Measurements from ENCODE around the gene HOXA13.
A peak's percentile ranks its signal among the peaks of the same experiment; 100 is the strongest.

The HOXA13 gene

DNA sequence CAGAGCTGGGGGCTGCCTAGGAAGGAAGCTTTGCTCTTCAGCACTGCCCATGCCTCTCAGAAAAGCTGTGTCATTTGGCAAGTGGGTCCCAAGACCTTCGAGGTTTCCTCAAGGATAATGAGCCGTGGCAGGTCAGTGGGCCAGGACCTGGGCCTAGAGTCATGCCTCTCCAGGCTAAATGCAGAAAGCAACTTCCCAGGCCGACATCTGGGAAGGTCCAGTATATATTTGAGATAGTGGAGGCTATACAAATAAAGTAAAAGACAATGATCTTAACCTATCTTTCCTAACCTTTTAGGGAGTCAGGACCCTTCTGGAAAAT, 23.4 kb downstream of the HOXA13 start (continued):
- TF ChIP-seq ZNF239 (tag by site-specific recombination; IDR thresholded peaks at IDR 0.05) (no peak), ZNF777 (tag by site-specific recombination; IDR thresholded peaks at IDR 0.05; ENCODE audit: borderline replicate concordance) (no peak), HOXC10 (CRISPR knock-in tag; IDR thresholded peaks at IDR 0.05) (no peak), WT1 (tag by site-specific recombination; IDR thresholded peaks at IDR 0.05) (no peak)
- TF ChIP-seq, protein P1, sequence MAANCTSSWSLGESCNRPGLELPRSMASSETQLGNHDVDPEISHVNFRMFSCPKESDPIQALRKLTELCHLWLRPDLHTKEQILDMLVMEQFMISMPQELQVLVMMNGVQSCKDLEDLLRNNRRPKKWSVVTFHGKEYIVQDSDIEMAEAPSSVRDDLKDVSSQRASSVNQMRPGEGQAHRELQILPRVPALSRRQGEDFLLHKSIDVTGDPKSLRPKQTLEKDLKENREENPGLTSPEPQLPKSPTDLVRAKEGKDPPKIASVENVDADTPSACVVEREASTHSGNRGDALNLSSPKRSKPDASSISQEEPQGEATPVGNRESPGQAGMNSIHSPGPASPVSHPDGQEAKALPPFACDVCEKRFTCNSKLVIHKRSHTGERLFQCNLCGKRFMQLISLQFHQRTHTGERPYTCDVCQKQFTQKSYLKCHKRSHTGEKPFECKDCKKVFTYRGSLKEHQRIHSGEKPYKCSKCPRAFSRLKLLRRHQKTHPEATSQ (tag by site-specific recombination; IDR thresholded peaks at IDR 0.05), result no peak
- TF ChIP-seq, protein P2, sequence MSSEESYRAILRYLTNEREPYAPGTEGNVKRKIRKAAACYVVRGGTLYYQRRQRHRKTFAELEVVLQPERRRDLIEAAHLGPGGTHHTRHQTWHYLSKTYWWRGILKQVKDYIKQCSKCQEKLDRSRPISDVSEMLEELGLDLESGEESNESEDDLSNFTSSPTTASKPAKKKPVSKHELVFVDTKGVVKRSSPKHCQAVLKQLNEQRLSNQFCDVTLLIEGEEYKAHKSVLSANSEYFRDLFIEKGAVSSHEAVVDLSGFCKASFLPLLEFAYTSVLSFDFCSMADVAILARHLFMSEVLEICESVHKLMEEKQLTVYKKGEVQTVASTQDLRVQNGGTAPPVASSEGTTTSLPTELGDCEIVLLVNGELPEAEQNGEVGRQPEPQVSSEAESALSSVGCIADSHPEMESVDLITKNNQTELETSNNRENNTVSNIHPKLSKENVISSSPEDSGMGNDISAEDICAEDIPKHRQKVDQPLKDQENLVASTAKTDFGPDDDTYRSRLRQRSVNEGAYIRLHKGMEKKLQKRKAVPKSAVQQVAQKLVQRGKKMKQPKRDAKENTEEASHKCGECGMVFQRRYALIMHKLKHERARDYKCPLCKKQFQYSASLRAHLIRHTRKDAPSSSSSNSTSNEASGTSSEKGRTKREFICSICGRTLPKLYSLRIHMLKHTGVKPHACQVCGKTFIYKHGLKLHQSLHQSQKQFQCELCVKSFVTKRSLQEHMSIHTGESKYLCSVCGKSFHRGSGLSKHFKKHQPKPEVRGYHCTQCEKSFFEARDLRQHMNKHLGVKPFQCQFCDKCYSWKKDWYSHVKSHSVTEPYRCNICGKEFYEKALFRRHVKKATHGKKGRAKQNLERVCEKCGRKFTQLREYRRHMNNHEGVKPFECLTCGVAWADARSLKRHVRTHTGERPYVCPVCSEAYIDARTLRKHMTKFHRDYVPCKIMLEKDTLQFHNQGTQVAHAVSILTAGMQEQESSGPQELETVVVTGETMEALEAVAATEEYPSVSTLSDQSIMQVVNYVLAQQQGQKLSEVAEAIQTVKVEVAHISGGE (tag by site-specific recombination; conservative IDR thresholded peaks at IDR 0.05; ENCODE audit: low read depth), result no peak
- TF ChIP-seq, protein P3, sequence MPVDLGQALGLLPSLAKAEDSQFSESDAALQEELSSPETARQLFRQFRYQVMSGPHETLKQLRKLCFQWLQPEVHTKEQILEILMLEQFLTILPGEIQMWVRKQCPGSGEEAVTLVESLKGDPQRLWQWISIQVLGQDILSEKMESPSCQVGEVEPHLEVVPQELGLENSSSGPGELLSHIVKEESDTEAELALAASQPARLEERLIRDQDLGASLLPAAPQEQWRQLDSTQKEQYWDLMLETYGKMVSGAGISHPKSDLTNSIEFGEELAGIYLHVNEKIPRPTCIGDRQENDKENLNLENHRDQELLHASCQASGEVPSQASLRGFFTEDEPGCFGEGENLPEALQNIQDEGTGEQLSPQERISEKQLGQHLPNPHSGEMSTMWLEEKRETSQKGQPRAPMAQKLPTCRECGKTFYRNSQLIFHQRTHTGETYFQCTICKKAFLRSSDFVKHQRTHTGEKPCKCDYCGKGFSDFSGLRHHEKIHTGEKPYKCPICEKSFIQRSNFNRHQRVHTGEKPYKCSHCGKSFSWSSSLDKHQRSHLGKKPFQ (tag by site-specific recombination; IDR thresholded peaks at IDR 0.05), result no peak

DNA sequence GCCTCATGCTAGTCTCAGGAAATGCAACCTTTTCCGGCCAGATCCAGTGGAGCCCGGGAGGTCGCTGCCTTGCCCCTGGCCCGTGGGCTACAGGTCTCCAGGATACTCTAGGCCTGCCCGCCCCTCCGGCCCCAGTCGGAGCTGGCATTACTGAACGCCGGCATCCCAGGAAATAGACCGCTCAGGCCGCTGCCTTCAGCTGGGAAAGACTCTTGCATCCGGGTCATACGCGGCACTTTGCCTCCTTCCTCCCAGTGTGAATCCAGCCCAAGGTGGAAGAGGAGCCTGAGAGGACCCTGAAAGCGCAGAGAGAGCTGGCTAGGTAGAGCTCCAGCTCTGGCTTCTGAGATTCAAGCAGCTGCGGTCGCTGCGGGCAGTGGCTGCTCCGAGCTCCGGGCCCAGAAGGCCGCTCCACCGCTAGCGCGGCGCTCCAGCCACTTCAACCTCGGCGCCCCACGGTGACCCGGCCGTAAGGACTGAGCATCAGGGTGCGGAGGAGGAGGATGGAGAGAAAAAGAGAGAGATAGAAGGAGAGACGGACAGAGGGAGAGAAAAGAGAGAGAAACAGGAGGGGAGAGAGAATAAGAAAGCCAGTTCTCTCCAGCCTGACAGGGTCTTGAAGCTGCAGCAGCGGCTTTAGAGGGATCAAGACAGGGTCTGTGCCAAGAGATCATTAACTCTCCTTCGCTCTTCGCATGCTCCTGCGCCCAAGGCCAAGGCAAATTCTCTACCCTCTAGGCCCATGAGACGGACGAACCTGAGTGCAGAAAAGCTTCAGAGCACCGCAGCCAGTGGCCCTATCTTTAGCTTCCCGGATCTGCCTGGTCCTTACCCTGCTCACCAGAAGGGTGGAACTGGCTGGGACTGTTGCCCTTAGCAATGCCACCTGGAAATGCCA, 24.0 kb downstream of the HOXA13 start:
- Histone ChIP-seq H3K9me3 (ENCODE audit: control insufficient read depth, insufficient read depth, low read depth, low read length) (no peaks in the 10 kb centered on the region), H3K27ac (ENCODE audit: extremely low read depth, low read depth, low read length) (peak overlapping the region; percentile 100), H3K4me1 (ENCODE audit: control insufficient read depth, insufficient read depth, low read length) (peaks cover 16% of the 10 kb centered on the region), H3K36me3 (ENCODE audit: control insufficient read depth in 2 of 2, insufficient read depth in 1 of 2, low read length in 2 of 2) (peaks cover 6 to 8% of the 10 kb centered on the region in 2 experiments), H3K4me3 (ENCODE audit: low read depth, low read length) (peak overlapping the region; percentile 76)
- CTCF ChIA-PET, result interaction anchor here (0.7 to 3.7 kb wide), 4 partner anchors 9 to 465 kb away, joined by 3 to 10 read pairs (median 5); partner anchors contain the start of gene HOXA11
- POLR2A ChIA-PET, result interaction anchor here (0.5 to 11.2 kb wide), 15 partner anchors 9 to 1313 kb away, joined by 3 to 237 read pairs (median 4); partner anchors contain the start of genes CBX3, HOXA11, HOXA13 and HOXA3
- TF ChIP-seq, protein P4, sequence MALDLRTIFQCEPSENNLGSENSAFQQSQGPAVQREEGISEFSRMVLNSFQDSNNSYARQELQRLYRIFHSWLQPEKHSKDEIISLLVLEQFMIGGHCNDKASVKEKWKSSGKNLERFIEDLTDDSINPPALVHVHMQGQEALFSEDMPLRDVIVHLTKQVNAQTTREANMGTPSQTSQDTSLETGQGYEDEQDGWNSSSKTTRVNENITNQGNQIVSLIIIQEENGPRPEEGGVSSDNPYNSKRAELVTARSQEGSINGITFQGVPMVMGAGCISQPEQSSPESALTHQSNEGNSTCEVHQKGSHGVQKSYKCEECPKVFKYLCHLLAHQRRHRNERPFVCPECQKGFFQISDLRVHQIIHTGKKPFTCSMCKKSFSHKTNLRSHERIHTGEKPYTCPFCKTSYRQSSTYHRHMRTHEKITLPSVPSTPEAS (tag by site-specific recombination; IDR thresholded peaks at IDR 0.05), result no peak
- TF ChIP-seq GLI4 (tag by site-specific recombination; IDR thresholded peaks at IDR 0.05) (peak; percentile 95), ZNF335 (tag by site-specific recombination; conservative IDR thresholded peaks at IDR 0.05) (peak; percentile 32), ZBTB8A (tag by site-specific recombination; IDR thresholded peaks at IDR 0.05) (no peak; the same call in 1 of the 2 replicates), ZNF274 (IDR thresholded peaks at IDR 0.05; ENCODE audit: low read length) (no peak), ZNF274 (tag by site-specific recombination; IDR thresholded peaks at IDR 0.05; ENCODE audit: borderline replicate concordance) (no peak), BCL11A (tag by site-specific recombination; IDR thresholded peaks at IDR 0.05; ENCODE audit: low read depth) (no peak), OVOL3 (tag by site-specific recombination; IDR thresholded peaks at IDR 0.05) (no peak), ZNF133 (tag by site-specific recombination; IDR thresholded peaks at IDR 0.05) (no peak)
- TF ChIP-seq, protein P5, sequence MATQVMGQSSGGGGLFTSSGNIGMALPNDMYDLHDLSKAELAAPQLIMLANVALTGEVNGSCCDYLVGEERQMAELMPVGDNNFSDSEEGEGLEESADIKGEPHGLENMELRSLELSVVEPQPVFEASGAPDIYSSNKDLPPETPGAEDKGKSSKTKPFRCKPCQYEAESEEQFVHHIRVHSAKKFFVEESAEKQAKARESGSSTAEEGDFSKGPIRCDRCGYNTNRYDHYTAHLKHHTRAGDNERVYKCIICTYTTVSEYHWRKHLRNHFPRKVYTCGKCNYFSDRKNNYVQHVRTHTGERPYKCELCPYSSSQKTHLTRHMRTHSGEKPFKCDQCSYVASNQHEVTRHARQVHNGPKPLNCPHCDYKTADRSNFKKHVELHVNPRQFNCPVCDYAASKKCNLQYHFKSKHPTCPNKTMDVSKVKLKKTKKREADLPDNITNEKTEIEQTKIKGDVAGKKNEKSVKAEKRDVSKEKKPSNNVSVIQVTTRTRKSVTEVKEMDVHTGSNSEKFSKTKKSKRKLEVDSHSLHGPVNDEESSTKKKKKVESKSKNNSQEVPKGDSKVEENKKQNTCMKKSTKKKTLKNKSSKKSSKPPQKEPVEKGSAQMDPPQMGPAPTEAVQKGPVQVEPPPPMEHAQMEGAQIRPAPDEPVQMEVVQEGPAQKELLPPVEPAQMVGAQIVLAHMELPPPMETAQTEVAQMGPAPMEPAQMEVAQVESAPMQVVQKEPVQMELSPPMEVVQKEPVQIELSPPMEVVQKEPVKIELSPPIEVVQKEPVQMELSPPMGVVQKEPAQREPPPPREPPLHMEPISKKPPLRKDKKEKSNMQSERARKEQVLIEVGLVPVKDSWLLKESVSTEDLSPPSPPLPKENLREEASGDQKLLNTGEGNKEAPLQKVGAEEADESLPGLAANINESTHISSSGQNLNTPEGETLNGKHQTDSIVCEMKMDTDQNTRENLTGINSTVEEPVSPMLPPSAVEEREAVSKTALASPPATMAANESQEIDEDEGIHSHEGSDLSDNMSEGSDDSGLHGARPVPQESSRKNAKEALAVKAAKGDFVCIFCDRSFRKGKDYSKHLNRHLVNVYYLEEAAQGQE (tag by site-specific recombination; IDR thresholded peaks at IDR 0.05), result no peak
- TF ChIP-seq, protein P6, sequence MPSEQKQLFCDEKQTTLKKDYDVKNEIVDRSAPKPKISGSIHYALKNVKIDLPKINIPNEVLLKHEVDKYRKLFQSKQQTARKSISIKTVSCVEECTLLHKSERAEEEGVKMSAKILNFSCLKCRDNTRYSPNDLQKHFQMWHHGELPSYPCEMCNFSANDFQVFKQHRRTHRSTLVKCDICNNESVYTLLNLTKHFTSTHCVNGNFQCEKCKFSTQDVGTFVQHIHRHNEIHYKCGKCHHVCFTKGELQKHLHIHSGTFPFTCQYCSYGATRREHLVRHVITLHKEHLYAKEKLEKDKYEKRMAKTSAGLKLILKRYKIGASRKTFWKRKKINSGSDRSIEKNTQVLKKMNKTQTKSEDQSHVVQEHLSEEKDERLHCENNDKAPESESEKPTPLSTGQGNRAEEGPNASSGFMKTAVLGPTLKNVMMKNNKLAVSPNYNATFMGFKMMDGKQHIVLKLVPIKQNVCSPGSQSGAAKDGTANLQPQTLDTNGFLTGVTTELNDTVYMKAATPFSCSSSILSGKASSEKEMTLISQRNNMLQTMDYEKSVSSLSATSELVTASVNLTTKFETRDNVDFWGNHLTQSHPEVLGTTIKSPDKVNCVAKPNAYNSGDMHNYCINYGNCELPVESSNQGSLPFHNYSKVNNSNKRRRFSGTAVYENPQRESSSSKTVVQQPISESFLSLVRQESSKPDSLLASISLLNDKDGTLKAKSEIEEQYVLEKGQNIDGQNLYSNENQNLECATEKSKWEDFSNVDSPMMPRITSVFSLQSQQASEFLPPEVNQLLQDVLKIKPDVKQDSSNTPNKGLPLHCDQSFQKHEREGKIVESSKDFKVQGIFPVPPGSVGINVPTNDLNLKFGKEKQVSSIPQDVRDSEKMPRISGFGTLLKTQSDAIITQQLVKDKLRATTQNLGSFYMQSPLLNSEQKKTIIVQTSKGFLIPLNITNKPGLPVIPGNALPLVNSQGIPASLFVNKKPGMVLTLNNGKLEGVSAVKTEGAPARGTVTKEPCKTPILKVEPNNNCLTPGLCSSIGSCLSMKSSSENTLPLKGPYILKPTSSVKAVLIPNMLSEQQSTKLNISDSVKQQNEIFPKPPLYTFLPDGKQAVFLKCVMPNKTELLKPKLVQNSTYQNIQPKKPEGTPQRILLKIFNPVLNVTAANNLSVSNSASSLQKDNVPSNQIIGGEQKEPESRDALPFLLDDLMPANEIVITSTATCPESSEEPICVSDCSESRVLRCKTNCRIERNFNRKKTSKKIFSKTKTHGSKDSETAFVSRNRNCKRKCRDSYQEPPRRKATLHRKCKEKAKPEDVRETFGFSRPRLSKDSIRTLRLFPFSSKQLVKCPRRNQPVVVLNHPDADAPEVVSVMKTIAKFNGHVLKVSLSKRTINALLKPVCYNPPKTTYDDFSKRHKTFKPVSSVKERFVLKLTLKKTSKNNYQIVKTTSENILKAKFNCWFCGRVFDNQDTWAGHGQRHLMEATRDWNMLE (tag by site-specific recombination; conservative IDR thresholded peaks at IDR 0.05; ENCODE audit: low read depth), result no peak
